ENCODE results near the gene TYW1.
"Not testable (repeated sequence)": the region's sequence is repeated elsewhere in the genome, so short reads cannot be mapped to it uniquely, and the experiment has no call there.

TYW1 gene

GRCh38 chr7:67191002-67191720, 194.5 kb downstream of the TYW1 start:
- DNase-seq (ENCODE audit: low spot score): not testable (repeated sequence)

- DNase-seq (ENCODE audit: low spot score): not testable (repeated sequence)
Measured at GRCh38 chr7:67192123-67192702, 195.6 kb downstream of the TYW1 start.

GRCh38 chr7:67192889-67193613, 196.4 kb downstream of the TYW1 start:
- not testable (repeated sequence) for DNase-seq (ENCODE audit: low spot score)

- DNase-seq (ENCODE audit: low spot score): not testable (repeated sequence)
Measured at GRCh38 chr7:67196176-67196575, 199.5 kb downstream of the TYW1 start.

GRCh38 chr7:67198865-67199526, 202.4 kb downstream of the TYW1 start:
- not testable (repeated sequence) for DNase-seq (ENCODE audit: low spot score)

GRCh38 chr7:67205772-67206171, 209.1 kb downstream of the TYW1 start:
- not testable (repeated sequence) for DNase-seq (ENCODE audit: low spot score)

- no peak for DNase-seq (ENCODE audit: low spot score)
Measured at GRCh38 chr7:67206452-67206851, 209.8 kb downstream of the TYW1 start.

GRCh38 chr7:67208656-67209055, 212.0 kb downstream of the TYW1 start:
- DNase-seq (ENCODE audit: low spot score): not testable (repeated sequence)

GRCh38 chr7:67209256-67209655, 212.6 kb downstream of the TYW1 start:
- no peak for DNase-seq (ENCODE audit: low spot score)

GRCh38 chr7:67210567-67210966, 213.9 kb downstream of the TYW1 start:
- DNase-seq (ENCODE audit: low spot score): no peak

GRCh38 chr7:67211650-67212330, 215.2 kb downstream of the TYW1 start:
- DNase-seq (ENCODE audit: low spot score): not testable (repeated sequence)

- not testable (repeated sequence) for DNase-seq (ENCODE audit: low spot score)
Measured at GRCh38 chr7:67213038-67213437, 216.4 kb downstream of the TYW1 start.

- DNase-seq (ENCODE audit: low spot score): not testable (repeated sequence)
Measured at GRCh38 chr7:67223551-67223950, 226.9 kb downstream of the TYW1 start.

- not testable (repeated sequence) for DNase-seq (ENCODE audit: low spot score)
Measured at GRCh38 chr7:67226340-67226907, 229.8 kb downstream of the TYW1 start.

- DNase-seq (ENCODE audit: low spot score): not testable (repeated sequence)
Measured at GRCh38 chr7:67226967-67227366, 230.3 kb downstream of the TYW1 start.

GRCh38 chr7:67229018-67229417, 232.4 kb downstream of the TYW1 start:
- DNase-seq (ENCODE audit: low spot score): not testable (repeated sequence)

GRCh38 chr7:67230029-67230428, 233.4 kb downstream of the TYW1 start:
- DNase-seq (ENCODE audit: low spot score): not testable (repeated sequence)

- not testable (repeated sequence) for DNase-seq (ENCODE audit: low spot score)
Measured at GRCh38 chr7:67233506-67233905, 236.9 kb downstream of the TYW1 start.

- DNase-seq (ENCODE audit: low spot score): not testable (repeated sequence)
Measured at GRCh38 chr7:67236216-67236615, 239.6 kb downstream of the TYW1 start.

GRCh38 chr7:67242871-67243270, 246.2 kb downstream of the TYW1 start:
- DNase-seq (ENCODE audit: low spot score): not testable (repeated sequence)

GRCh38 chr7:67248364-67248763, 251.7 kb downstream of the TYW1 start:
- DNase-seq (ENCODE audit: low spot score): not testable (repeated sequence)
